Neural cell (in vitro differentiated cells): ENCODE measurements around the gene NFATC3.

Source experiments
- EP300 ChIP-seq: fragments of 450-650 bp; conservative IDR thresholded peaks from 2 replicates; pipeline ENCODE4 v1.6.1; 2014; ENCODE audit warnings: antibody characterized with exemption, mild to moderate bottlenecking, moderate library complexity; ENCODE audit not compliant: poor library complexity, severe bottlenecking
- EZH2 ChIP-seq: fragments of 200-600, 300-800 bp; shearing (Covaris generic), sonication (generic); IDR thresholded peaks from 2 replicates; pipeline ENCODE4 v1.6.1; 2014; ENCODE audit warnings: antibody characterized with exemption, low read length, borderline replicate concordance, mild to moderate bottlenecking; ENCODE audit not compliant: insufficient read depth, poor library complexity, severe bottlenecking
- MXI1 ChIP-seq: fragments of 450-650 bp; conservative IDR thresholded peaks from 2 replicates; pipeline ENCODE4 v1.6.1; 2014; ENCODE audit warnings: antibody characterized with exemption, mild to moderate bottlenecking; ENCODE audit not compliant: poor library complexity, severe bottlenecking
- POLR2AphosphoS5 ChIP-seq: IDR thresholded peaks from 2 replicates; pipeline ENCODE4 v1.6.1; 2012
- RAD21 ChIP-seq: fragments of 450-650 bp; conservative IDR thresholded peaks from 2 replicates; pipeline ENCODE4 v1.6.1; 2014; ENCODE audit warnings: antibody characterized with exemption, mild to moderate bottlenecking, moderate library complexity
- SMC3 ChIP-seq: fragments of 450-650 bp; conservative IDR thresholded peaks from 2 replicates; pipeline ENCODE4 v1.6.1; 2014; ENCODE audit warnings: antibody characterized with exemption, mild to moderate bottlenecking, moderate library complexity; ENCODE audit not compliant: poor library complexity
- TAF1 ChIP-seq: IDR thresholded peaks from 2 replicates; pipeline ENCODE4 v1.6.1; 2012; ENCODE audit warnings: low read depth
- TF ChIP-seq, protein P1 (sequence below): fragments of 450-650 bp; IDR thresholded peaks from 2 replicates; pipeline ENCODE4 v1.5.1; 2014; ENCODE audit warnings: antibody characterized with exemption, mild to moderate bottlenecking, moderate library complexity; ENCODE audit not compliant: poor library complexity, severe bottlenecking
- TF ChIP-seq, protein P2 (sequence below): IDR thresholded peaks from 2 replicates; pipeline ENCODE4 v1.6.1; 2012; ENCODE audit warnings: borderline replicate concordance

DNA sequence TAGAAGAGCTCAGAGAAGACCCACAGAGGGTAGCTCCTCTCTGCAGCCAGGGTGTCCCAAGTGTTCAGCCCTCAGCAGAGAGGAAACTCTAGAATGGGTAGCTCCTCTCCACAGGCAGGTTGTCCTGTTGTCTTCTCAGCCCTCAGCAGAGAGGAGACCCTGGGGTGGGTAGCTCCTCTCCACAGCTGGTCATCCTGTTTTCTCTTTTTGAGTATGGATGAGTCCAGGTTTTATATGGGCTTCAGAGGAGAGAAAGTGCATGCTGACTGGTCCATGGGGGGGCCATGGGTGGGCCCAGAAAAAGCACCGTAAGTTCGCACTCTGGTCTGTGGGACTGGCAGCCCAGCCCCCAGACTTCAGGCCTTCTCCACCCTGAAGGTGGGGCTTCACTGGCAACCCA, 102.3 kb downstream of the NFATC3 start:
- TF ChIP-seq, protein P1, sequence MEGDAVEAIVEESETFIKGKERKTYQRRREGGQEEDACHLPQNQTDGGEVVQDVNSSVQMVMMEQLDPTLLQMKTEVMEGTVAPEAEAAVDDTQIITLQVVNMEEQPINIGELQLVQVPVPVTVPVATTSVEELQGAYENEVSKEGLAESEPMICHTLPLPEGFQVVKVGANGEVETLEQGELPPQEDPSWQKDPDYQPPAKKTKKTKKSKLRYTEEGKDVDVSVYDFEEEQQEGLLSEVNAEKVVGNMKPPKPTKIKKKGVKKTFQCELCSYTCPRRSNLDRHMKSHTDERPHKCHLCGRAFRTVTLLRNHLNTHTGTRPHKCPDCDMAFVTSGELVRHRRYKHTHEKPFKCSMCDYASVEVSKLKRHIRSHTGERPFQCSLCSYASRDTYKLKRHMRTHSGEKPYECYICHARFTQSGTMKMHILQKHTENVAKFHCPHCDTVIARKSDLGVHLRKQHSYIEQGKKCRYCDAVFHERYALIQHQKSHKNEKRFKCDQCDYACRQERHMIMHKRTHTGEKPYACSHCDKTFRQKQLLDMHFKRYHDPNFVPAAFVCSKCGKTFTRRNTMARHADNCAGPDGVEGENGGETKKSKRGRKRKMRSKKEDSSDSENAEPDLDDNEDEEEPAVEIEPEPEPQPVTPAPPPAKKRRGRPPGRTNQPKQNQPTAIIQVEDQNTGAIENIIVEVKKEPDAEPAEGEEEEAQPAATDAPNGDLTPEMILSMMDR, result no peak
- no peak for TF ChIP-seq TAF1
- no peak for TF ChIP-seq SMC3
- TF ChIP-seq MXI1, result no peak
- no peak for TF ChIP-seq POLR2AphosphoS5
- no peak for TF ChIP-seq EP300
- TF ChIP-seq EZH2, result no peak
- TF ChIP-seq, protein P2, sequence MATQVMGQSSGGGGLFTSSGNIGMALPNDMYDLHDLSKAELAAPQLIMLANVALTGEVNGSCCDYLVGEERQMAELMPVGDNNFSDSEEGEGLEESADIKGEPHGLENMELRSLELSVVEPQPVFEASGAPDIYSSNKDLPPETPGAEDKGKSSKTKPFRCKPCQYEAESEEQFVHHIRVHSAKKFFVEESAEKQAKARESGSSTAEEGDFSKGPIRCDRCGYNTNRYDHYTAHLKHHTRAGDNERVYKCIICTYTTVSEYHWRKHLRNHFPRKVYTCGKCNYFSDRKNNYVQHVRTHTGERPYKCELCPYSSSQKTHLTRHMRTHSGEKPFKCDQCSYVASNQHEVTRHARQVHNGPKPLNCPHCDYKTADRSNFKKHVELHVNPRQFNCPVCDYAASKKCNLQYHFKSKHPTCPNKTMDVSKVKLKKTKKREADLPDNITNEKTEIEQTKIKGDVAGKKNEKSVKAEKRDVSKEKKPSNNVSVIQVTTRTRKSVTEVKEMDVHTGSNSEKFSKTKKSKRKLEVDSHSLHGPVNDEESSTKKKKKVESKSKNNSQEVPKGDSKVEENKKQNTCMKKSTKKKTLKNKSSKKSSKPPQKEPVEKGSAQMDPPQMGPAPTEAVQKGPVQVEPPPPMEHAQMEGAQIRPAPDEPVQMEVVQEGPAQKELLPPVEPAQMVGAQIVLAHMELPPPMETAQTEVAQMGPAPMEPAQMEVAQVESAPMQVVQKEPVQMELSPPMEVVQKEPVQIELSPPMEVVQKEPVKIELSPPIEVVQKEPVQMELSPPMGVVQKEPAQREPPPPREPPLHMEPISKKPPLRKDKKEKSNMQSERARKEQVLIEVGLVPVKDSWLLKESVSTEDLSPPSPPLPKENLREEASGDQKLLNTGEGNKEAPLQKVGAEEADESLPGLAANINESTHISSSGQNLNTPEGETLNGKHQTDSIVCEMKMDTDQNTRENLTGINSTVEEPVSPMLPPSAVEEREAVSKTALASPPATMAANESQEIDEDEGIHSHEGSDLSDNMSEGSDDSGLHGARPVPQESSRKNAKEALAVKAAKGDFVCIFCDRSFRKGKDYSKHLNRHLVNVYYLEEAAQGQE, result no peak
- TF ChIP-seq RAD21, result no peak
